Left lobe of liver (tissue), 2 donors: Measurements from ENCODE around the gene SLAMF8. TPM values are rescaled to one million over a fixed set of nuclear protein-coding genes. Genes with fewer than 3 reads are reported as not detected.

Source experiments
- ATAC-seq: fragments of 200-7000 bp; cut with Tn5 transposase; one replicate; pipeline ENCODE4 v1.9.1; 2020; ENCODE audit warnings: mild to moderate bottlenecking, moderate library complexity
- DNase-seq: peaks from one replicate; pipeline ENCODE4 v3.0.0-alpha.2; 2020; ENCODE audit warnings: low spot score
- total RNA-seq: library from RNA; stranded (reverse); gene quantifications from one replicate; pipeline ENCODE4 v1.2.1, GENCODE V29; 2021
- donor health status: DM: no; HTN: no; CAD: no; lungs with moderate emphysema.
- donor health status: DM: no; HTN: yes; CAD: no.

Gene SLAMF8
- total RNA-seq: 0.53 TPM

GRCh38 chr1:159826441-159827101, at the start of gene SLAMF8:
Gene SLAMF8, plus strand, starts transcription at chr1:159826873. Its CDS starts 26 bp downstream, at chr1:159826899.
- ATAC-seq (peak; percentile 32), DNase-seq (no peak)

DNA sequence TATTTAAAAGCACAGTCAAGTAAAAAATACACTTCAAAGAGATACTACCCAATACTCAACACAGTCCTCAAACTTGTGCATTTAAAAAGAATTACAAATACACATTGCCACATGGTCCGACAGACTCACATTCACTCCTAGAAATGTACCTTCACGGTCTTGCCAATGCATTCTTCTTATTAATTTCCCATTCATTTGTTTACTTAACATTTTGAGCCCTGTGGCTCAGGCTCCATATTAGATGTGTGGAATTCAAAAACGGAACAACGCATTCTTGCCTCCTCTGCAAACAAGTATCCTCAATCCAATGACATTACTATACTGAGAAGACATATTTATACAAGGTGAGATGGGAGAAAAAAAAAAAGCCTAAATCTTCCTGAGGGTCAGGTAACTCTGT, 48.4 kb upstream of the SLAMF8 start:
- DNase-seq (no peak), ATAC-seq (no peak)

- ATAC-seq: no peak
- no peak for DNase-seq
These were observed 47.2 kb upstream of the SLAMF8 start for GRCh38 chr1:159779403-159779851.

DNA sequence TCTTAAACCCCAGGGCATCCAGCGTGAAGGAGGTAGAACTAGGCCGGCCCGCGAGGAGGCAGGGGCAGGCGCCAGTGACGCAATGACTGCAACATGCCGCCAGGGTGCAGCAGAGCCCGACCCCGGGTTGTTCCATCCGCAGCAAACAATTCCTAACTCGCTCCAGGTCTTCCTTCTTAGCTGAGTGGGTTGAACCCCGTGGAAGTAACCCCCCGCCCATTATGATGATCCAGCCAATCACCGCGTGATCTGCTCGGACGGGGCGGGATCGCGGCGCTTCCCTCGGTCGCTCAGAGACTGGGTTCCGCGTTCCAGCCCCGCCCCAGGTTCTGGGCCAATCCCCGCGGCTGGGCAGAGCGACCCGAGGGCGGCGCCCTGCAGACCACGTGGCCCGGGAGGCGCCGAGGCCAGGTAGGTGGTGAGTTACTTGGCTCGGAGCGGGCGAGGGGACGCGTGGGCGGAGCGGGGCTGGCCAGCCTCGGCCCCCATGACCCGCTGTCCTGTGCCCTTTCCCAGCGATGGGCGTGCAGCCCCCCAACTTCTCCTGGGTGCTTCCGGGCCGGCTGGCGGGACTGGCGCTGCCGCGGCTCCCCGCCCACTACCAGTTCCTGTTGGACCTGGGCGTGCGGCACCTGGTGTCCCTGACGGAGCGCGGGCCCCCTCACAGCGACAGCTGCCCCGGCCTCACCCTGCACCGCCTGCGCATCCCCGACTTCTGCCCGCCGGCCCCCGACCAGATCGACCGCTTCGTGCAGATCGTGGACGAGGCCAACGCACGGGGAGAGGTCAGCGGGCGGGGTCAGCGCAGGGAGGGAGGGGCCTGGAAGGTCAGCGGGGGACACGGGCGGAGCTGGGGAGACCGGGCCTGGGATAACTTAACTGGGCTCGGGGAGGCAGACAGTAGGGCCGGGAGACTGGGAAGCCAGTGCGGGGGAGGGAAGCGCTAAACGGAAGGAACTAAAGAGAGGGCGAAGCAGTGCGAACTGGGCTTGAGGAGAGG, 45.8 kb upstream of the SLAMF8 start, which contains the start of gene DUSP23:
Gene DUSP23, plus strand, starts transcription at position 380 of the 1,000 bp plus-strand sequence. Its CDS starts 139 bp downstream, at position 519.
- ATAC-seq: peak; percentile 91
- peak; percentile 99 for DNase-seq

- ATAC-seq: no peak
- DNase-seq: no peak
These were observed 44.7 kb upstream of the SLAMF8 start for GRCh38 chr1:159781992-159782391.

- ATAC-seq (no peak), DNase-seq (no peak)
These were observed 42.9 kb upstream of the SLAMF8 start for GRCh38 chr1:159783724-159784123.

GRCh38 chr1:159786465-159786864, 40.2 kb upstream of the SLAMF8 start:
- DNase-seq (no peak), ATAC-seq (no peak)

DNA sequence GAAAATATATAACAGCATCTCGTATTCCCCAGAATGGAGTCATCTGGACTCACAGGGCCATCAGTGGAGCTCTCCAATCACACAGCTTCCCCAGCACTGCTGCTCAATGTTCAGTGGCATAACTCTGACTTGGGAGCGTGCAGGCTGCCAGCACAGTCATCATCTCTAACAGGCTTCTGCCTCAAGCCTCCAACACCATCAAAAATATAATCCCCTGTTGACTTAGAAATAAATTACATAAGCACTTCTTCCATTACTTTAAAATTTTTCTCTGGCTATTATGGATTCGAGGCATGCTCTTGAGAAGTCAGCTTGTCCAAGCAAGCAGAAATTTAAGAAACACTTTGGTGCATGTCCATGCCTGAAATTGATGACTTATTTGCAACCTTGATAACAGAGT, 39.7 kb upstream of the SLAMF8 start:
- DNase-seq: no peak
- no peak for ATAC-seq

DNA sequence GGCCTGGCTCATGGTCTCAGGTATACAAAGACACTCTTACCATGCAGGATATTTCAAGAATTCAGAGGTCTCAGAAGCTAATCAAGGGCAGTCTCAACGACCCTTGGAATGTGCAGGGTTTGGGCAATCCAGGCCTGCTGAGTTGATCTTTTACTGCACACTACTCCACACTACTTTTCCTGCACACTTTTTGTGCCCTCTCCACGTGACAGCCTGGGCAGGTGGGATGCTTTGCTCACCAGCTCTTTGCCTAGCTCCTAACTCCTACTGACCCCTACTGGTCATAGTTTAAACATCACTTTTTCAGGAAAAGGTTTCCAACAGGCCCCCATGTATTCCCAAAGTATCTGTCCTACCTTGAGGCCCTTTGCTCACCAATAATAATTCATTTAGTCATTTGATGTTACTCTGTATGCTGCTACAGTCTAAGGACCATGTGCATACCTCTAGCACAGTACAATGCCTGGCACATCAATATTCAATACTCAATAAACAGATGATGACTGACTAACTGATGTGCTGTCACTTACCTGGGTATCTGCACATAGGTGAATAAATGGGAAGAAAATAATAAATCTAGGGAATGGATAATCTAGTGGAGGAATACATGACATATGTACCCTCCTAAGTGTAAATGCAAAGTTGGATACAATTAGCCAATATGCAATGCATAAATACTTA, 36.3 kb upstream of the SLAMF8 start:
- ATAC-seq: peak; percentile 95
- no peak for DNase-seq

DNA sequence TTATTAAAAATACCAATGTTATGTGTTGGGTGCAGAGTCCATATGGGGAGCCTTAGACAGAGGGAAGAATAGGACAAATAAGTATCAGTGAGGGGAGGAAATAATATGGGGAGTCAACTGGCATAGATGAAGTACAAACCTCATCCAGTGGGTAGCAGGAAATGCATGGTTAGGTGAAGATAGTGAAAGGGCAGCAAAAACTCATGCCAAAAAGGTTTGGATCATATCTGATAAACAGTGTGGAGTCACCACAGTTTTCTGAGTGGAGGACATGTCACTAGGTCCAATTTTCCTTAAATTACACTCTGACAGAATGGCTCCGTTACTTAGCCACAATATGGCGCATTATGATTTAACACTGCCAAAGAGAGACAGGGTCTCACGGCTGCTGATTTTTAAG, 35.6 kb upstream of the SLAMF8 start:
- ATAC-seq: no peak
- DNase-seq: no peak

DNA sequence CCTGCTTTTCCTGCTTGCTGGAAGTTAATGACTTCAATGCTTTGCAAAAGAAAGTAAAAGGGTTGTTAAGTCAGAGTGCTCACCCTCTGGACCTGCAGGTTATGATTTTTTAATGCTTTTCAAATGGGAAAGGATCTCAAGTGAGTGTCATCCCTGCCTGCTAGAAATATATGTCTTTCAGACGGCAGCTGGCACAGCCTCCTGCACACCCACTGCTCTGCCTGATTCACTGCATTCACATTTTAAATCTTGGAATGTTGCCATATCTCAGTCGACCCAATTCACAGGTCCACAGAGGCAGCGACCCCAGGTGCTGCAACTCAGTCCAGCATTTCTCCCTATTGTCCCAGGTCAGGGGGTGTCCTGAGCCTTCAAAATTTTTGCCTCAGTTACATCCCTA, 35.2 kb upstream of the SLAMF8 start:
- no peak for ATAC-seq
- no peak for DNase-seq

DNA sequence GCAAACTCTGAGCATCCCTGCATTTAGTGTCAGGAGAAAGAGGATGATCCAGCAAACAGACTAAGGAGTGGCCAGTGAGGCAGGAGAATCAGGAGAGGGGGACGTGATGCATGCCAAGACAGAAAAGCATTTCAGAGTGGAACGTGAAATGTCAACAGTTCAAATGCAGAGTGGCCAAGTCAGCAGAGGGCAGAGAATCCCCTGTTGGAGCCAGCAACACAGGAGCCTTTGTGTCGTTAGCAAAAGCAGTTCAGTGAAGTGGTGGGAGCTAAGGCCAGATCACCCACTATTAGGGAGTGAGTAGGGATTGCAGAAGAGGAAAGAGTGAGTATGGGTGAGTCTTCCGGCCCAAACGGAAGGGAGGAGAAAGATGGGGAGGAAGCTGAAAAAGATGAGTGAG, 31.1 kb upstream of the SLAMF8 start:
- DNase-seq: no peak
- no peak for ATAC-seq

- ATAC-seq: peak; percentile 98
- DNase-seq: peak; percentile 64
These were observed 27.8 kb upstream of the SLAMF8 start for GRCh38 chr1:159798893-159799292.

DNA sequence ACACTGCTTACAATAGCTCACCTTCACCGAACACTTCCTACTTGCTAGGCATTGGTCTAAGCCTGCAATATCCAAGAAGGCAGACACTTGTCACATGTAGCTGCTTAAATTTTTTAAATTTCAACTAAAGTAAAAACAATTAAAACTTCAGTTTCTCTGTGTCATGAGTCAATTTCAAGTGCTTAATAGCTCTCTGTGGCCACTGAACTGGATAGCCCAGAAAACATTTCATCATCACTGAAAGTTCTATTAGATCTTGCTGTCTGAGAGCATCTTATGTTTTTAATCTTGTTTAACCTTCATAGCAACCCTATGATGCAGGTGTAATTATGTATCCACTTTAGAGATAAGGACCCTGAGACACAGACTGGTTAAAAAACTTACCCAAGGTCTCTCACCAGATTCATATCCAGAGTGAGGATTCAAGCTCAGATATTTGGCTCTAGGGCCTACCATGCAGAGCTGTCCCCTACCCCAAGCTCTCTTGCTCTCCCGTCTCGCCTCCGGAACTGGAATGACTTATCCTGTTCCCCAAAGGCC, 27.2 kb upstream of the SLAMF8 start:
- ATAC-seq (no peak), DNase-seq (no peak)

GRCh38 chr1:159800177-159800930, 26.3 kb upstream of the SLAMF8 start:
- DNase-seq (no peak), ATAC-seq (no peak)

GRCh38 chr1:159802111-159802510, 24.6 kb upstream of the SLAMF8 start, which contains the start of gene FCRL6:
Gene FCRL6, plus strand, starts transcription at chr1:159802360. Its CDS starts 65 bp downstream, at chr1:159802425.
- ATAC-seq (no peak), DNase-seq (no peak)

DNA sequence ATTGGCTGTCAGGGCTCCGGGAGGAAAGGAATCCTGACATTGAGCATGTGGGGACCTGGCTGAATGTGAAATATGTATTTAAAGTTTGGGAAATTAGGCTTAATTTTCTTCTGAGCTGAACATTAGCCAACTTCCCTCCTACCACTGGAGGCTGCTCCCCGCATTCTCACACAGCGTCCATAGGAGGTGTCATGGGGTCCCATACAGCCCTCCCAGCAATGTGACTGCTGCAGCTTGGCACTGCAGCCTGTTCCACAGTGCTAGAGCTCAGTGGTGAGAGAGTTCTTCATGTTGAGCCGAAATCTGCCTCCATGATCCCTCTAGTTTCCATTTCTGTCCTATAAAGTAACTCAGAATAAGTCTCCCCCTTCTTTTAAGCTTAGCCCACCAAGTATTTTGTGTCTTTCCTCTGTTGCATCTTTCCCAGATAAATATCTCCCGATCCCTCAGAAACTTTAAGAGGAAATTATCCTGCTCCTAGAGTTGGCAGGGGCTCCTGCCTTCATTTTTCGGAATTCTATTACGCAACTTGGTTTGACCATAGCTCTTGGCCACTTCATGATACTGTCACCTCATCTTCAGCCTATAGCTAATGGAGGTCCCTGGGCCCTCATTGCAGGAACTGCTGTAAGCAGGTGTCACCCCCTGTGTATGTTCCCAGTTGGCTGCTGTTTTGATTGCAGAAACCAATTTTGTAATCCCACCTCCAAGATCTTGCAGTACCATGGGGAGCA, 22.6 kb upstream of the SLAMF8 start:
- no peak for ATAC-seq
- no peak for DNase-seq

DNA sequence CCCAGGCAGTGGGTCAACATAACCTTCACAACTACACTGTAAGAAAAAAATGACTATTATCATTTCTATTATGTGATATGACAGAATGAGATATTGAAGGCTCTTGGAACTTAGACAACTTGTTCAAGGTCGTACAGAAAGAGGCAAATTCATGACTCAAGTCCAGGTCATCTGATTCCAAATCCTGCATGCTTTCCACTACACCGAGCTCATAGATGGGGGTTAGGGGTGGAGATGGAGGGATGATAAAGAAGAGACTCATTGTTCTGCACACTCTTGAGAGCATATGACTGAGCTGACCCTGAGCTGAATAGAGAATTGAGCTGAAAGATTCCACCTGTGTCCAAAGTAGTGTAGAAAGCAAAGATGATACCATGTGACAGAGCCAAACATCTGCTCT, 21.7 kb upstream of the SLAMF8 start:
- no peak for DNase-seq
- no peak for ATAC-seq

GRCh38 chr1:159815926-159816325, 10.7 kb upstream of the SLAMF8 start:
- no peak for ATAC-seq
- no peak for DNase-seq
